ENCODE data around the gene LIPM.

LIPM gene

GRCh38 chr10:88763441-88763840, 39.1 kb upstream of the LIPM start:
- TF ChIP-seq L3MBTL2 (conservative IDR thresholded peaks at IDR 0.05) (no peak), BHLHE40 (IDR thresholded peaks at IDR 0.05; ENCODE audit: borderline replicate concordance) (no peak), SUZ12 (IDR thresholded peaks at IDR 0.05) (no peak), TARDBP (IDR thresholded peaks at IDR 0.05) (no peak), FOXA1 (IDR thresholded peaks at IDR 0.05) (no peak), SP1 (IDR thresholded peaks at IDR 0.05) (no peak), PKNOX1 (IDR thresholded peaks at IDR 0.05) (no peak), FOXM1 (IDR thresholded peaks at IDR 0.05; ENCODE audit: borderline replicate concordance) (no peak), FOXK2 (IDR thresholded peaks at IDR 0.05) (no peak), HDGF (IDR thresholded peaks at IDR 0.05; ENCODE audit: borderline replicate concordance) (no peak), ARNT (IDR thresholded peaks at IDR 0.05) (no peak), CTBP1 (IDR thresholded peaks at IDR 0.05; ENCODE audit: borderline replicate concordance) (no peak), ELF4 (IDR thresholded peaks at IDR 0.05) (no peak), NFRKB (IDR thresholded peaks at IDR 0.05) (no peak), ZNF384 (IDR thresholded peaks at IDR 0.05) (no peak), LEF1 (IDR thresholded peaks at IDR 0.05; ENCODE audit: borderline replicate concordance) (no peak)
- no peak for DNase-seq (ENCODE audit: extremely low spot score)
- ChIA-PET POLR2A (no interaction called here), CTCF (no interaction called here)

GRCh38 chr10:88764110-88764509, 38.4 kb upstream of the LIPM start:
- ChIA-PET POLR2A (no interaction called here), CTCF (no interaction called here)
- DNase-seq (ENCODE audit: extremely low spot score): no peak
- TF ChIP-seq FOXA1 (IDR thresholded peaks at IDR 0.05) (no peak), SUZ12 (IDR thresholded peaks at IDR 0.05) (no peak), BHLHE40 (IDR thresholded peaks at IDR 0.05; ENCODE audit: borderline replicate concordance) (no peak), HDGF (IDR thresholded peaks at IDR 0.05; ENCODE audit: borderline replicate concordance) (no peak)

- TF ChIP-seq PKNOX1 (IDR thresholded peaks at IDR 0.05): no peak
- no peak for TF ChIP-seq HDGF (IDR thresholded peaks at IDR 0.05; ENCODE audit: borderline replicate concordance)
- no peak for TF ChIP-seq ELF4 (IDR thresholded peaks at IDR 0.05)
- no peak for DNase-seq (ENCODE audit: extremely low spot score)
- ChIA-PET POLR2A (no interaction called here), CTCF (no interaction called here)
These were observed 36.7 kb upstream of the LIPM start for GRCh38 chr10:88765816-88766215.

GRCh38 chr10:88769384-88769783, 33.1 kb upstream of the LIPM start:
- TF ChIP-seq ZNF384 (IDR thresholded peaks at IDR 0.05): no peak
- no peak for TF ChIP-seq FOXK2 (IDR thresholded peaks at IDR 0.05)
- no peak for TF ChIP-seq ARNT (IDR thresholded peaks at IDR 0.05)
- TF ChIP-seq FOXA1 (IDR thresholded peaks at IDR 0.05): no peak
- CTCF ChIA-PET: no interaction called here
- POLR2A ChIA-PET: no interaction called here
- DNase-seq (ENCODE audit: extremely low spot score): no peak

GRCh38 chr10:88781206-88781605, 21.3 kb upstream of the LIPM start:
- CTCF ChIA-PET: no interaction called here
- TF ChIP-seq ELF4 (IDR thresholded peaks at IDR 0.05) (no peak), TARDBP (IDR thresholded peaks at IDR 0.05) (no peak), ZNF384 (IDR thresholded peaks at IDR 0.05) (no peak), FOXM1 (IDR thresholded peaks at IDR 0.05; ENCODE audit: borderline replicate concordance) (no peak), SUZ12 (IDR thresholded peaks at IDR 0.05) (no peak), ARNT (IDR thresholded peaks at IDR 0.05) (no peak), L3MBTL2 (conservative IDR thresholded peaks at IDR 0.05) (no peak), FOXK2 (IDR thresholded peaks at IDR 0.05) (no peak), SP1 (IDR thresholded peaks at IDR 0.05) (no peak), CTBP1 (IDR thresholded peaks at IDR 0.05; ENCODE audit: borderline replicate concordance) (no peak), HDGF (IDR thresholded peaks at IDR 0.05; ENCODE audit: borderline replicate concordance) (no peak), FOXA1 (IDR thresholded peaks at IDR 0.05) (no peak), LEF1 (IDR thresholded peaks at IDR 0.05; ENCODE audit: borderline replicate concordance) (no peak), NFRKB (IDR thresholded peaks at IDR 0.05) (no peak), PKNOX1 (IDR thresholded peaks at IDR 0.05) (no peak)
- no peak for DNase-seq (ENCODE audit: extremely low spot score)
- POLR2A ChIA-PET: no interaction called here

- ChIA-PET CTCF (no interaction called here), POLR2A (no interaction called here)
- no peak for TF ChIP-seq L3MBTL2 (conservative IDR thresholded peaks at IDR 0.05)
- no peak for TF ChIP-seq LEF1 (IDR thresholded peaks at IDR 0.05; ENCODE audit: borderline replicate concordance)
- TF ChIP-seq ZNF384 (IDR thresholded peaks at IDR 0.05): no peak
- no peak for TF ChIP-seq CTBP1 (IDR thresholded peaks at IDR 0.05; ENCODE audit: borderline replicate concordance)
- TF ChIP-seq FOXK2 (IDR thresholded peaks at IDR 0.05): no peak
- TF ChIP-seq PKNOX1 (IDR thresholded peaks at IDR 0.05): no peak
- no peak for TF ChIP-seq HDGF (IDR thresholded peaks at IDR 0.05; ENCODE audit: borderline replicate concordance)
- TF ChIP-seq SUZ12 (IDR thresholded peaks at IDR 0.05): no peak
- no peak for TF ChIP-seq NFRKB (IDR thresholded peaks at IDR 0.05)
- no peak for TF ChIP-seq FOXA1 (IDR thresholded peaks at IDR 0.05)
- TF ChIP-seq ELF4 (IDR thresholded peaks at IDR 0.05): no peak
- no peak for DNase-seq (ENCODE audit: extremely low spot score)
These were observed 20.3 kb upstream of the LIPM start for GRCh38 chr10:88782222-88782621.

GRCh38 chr10:88783724-88784123, 18.8 kb upstream of the LIPM start:
- DNase-seq (ENCODE audit: extremely low spot score): no peak
- ChIA-PET CTCF (no interaction called here), POLR2A (no interaction called here)
- no peak for TF ChIP-seq LEF1 (IDR thresholded peaks at IDR 0.05; ENCODE audit: borderline replicate concordance)
- TF ChIP-seq SP1 (IDR thresholded peaks at IDR 0.05): no peak
- TF ChIP-seq PKNOX1 (IDR thresholded peaks at IDR 0.05): no peak
- TF ChIP-seq FOXM1 (IDR thresholded peaks at IDR 0.05; ENCODE audit: borderline replicate concordance): no peak
- no peak for TF ChIP-seq NFRKB (IDR thresholded peaks at IDR 0.05)
- no peak for TF ChIP-seq ELF4 (IDR thresholded peaks at IDR 0.05)
- TF ChIP-seq FOXK2 (IDR thresholded peaks at IDR 0.05): no peak
- TF ChIP-seq ZNF384 (IDR thresholded peaks at IDR 0.05): no peak
- no peak for TF ChIP-seq BHLHE40 (IDR thresholded peaks at IDR 0.05; ENCODE audit: borderline replicate concordance)
- no peak for TF ChIP-seq L3MBTL2 (conservative IDR thresholded peaks at IDR 0.05)
- TF ChIP-seq ARNT (IDR thresholded peaks at IDR 0.05): no peak
- no peak for TF ChIP-seq SUZ12 (IDR thresholded peaks at IDR 0.05)
- TF ChIP-seq TARDBP (IDR thresholded peaks at IDR 0.05): no peak
- TF ChIP-seq HDGF (IDR thresholded peaks at IDR 0.05; ENCODE audit: borderline replicate concordance): no peak
- TF ChIP-seq CTBP1 (IDR thresholded peaks at IDR 0.05; ENCODE audit: borderline replicate concordance): no peak
- TF ChIP-seq FOXA1 (IDR thresholded peaks at IDR 0.05): no peak

Data from HEK293T (cell line).